HEK293 (cell line): Measurements from ENCODE around the gene ANAPC2.
A peak's percentile ranks its signal among the peaks of the same experiment; 100 is the strongest.

ENCODE experiments used
- CTCF ChIA-PET: fragments of 350-600 bp; formaldehyde crosslinking; extraction: SDS; loops from one replicate; lab custom pipeline; 2021; ENCODE audit warnings: antibody characterized with exemption; lab: Yijun Ruan, JAX
- POLR2A ChIA-PET: fragments of 300-600 bp; formaldehyde crosslinking; extraction: SDS; loops from one replicate; lab custom pipeline; 2020; ENCODE audit warnings: antibody characterized with exemption, inconsistent platforms; lab: Yijun Ruan, JAX
- H3K27ac ChIP-seq: fragments of 200-500 bp; sonication (Bioruptor generic); 2 replicates; pipeline ENCODE4 v1.5.1; 2014; ENCODE audit warnings: low read depth, low read length, control low read depth, inconsistent platforms; ENCODE audit errors: extremely low read depth
- H3K36me3 ChIP-seq, 2 experiments: fragments of 200-500 bp in 1 of 2; sonication (Bioruptor generic) in 1 of 2; 1 replicate in 1 of 2; 2 replicates in 1 of 2; pipeline ENCODE4 v1.5.1; 2014 to 2017; ENCODE audit warnings: inconsistent platforms in 2 of 2, low read length in 2 of 2; ENCODE audit not compliant: control insufficient read depth in 2 of 2, insufficient read depth in 1 of 2
- H3K4me1 ChIP-seq: fragments of 200-500 bp; sonication (Bioruptor generic); 2 replicates; pipeline ENCODE4 v1.5.1; 2014; ENCODE audit warnings: mild to moderate bottlenecking, low read length, inconsistent platforms; ENCODE audit not compliant: control insufficient read depth, insufficient read depth
- H3K4me3 ChIP-seq: 2 replicates; pipeline ENCODE4 v1.5.1; 2011; ENCODE audit warnings: low read depth, mild to moderate bottlenecking, control low read depth, low read length, moderate library complexity
- H3K9me3 ChIP-seq: fragments of 200-500 bp; sonication (Bioruptor generic); 2 replicates; pipeline ENCODE4 v1.5.1; 2014; ENCODE audit warnings: low read depth, low read length, inconsistent platforms; ENCODE audit not compliant: control insufficient read depth, insufficient read depth
- CTCF ChIP-seq: fragments of 450-650 bp; formaldehyde crosslinking; IDR thresholded peaks from 2 replicates; pipeline ENCODE4 v1.5.1; 2016; ENCODE audit warnings: missing biosample characterization, missing genetic modification characterization
- EGR2 ChIP-seq: fragments of 450-650 bp; formaldehyde crosslinking; IDR thresholded peaks from 2 replicates; pipeline ENCODE4 v1.5.1; 2016; ENCODE audit warnings: low read depth, missing biosample characterization, missing genetic modification characterization
- PRDM6 ChIP-seq: fragments of 450-650 bp; formaldehyde crosslinking; IDR thresholded peaks from 2 replicates; pipeline ENCODE4 v1.5.1; 2017; ENCODE audit warnings: missing biosample characterization, missing genetic modification characterization
- ZFHX2 ChIP-seq: fragments of 450-650 bp; formaldehyde crosslinking; conservative IDR thresholded peaks from 2 replicates; pipeline ENCODE4 v1.5.1; 2016; ENCODE audit warnings: missing biosample characterization, missing genetic modification characterization
- ZNF354C ChIP-seq: fragments of 450-650 bp; formaldehyde crosslinking; IDR thresholded peaks from 2 replicates; pipeline ENCODE4 v1.5.1; 2016; ENCODE audit warnings: missing biosample characterization, missing genetic modification characterization, low read depth, borderline replicate concordance
- ZNF416 ChIP-seq: fragments of 450-650 bp; formaldehyde crosslinking; IDR thresholded peaks from 2 replicates; pipeline ENCODE4 v1.5.1; 2016; ENCODE audit warnings: missing biosample characterization, missing genetic modification characterization
- ZNF473 ChIP-seq: fragments of 450-650 bp; formaldehyde crosslinking; IDR thresholded peaks from 2 replicates; pipeline ENCODE4 v1.5.1; 2017; ENCODE audit warnings: missing biosample characterization, missing genetic modification characterization
- ZNF561 ChIP-seq: fragments of 450-650 bp; IDR thresholded peaks from 2 replicates; pipeline ENCODE4 v1.5.1; 2018; ENCODE audit warnings: missing biosample characterization, missing genetic modification characterization, borderline replicate concordance
- ZNF621 ChIP-seq: fragments of 450-650 bp; formaldehyde crosslinking; IDR thresholded peaks from 2 replicates; pipeline ENCODE4 v1.5.1; 2017; ENCODE audit warnings: missing biosample characterization, missing genetic modification characterization
- ZNF624 ChIP-seq: fragments of 450-650 bp; formaldehyde crosslinking; IDR thresholded peaks from 2 replicates; pipeline ENCODE4 v1.5.1; 2017; ENCODE audit warnings: missing biosample characterization, missing genetic modification characterization
- ZNF626 ChIP-seq: fragments of 450-650 bp; sonication (Bioruptor Pico); formaldehyde crosslinking; IDR thresholded peaks from 2 replicates; pipeline ENCODE4 v1.5.1; 2018; ENCODE audit warnings: missing biosample characterization, missing genetic modification characterization, inconsistent platforms
- ZNF639 ChIP-seq: fragments of 450-650 bp; formaldehyde crosslinking; IDR thresholded peaks from 2 replicates; pipeline ENCODE4 v1.5.1; 2016; ENCODE audit warnings: missing biosample characterization, missing genetic modification characterization
- ZNF660 ChIP-seq: fragments of 450-650 bp; IDR thresholded peaks from 2 replicates; pipeline ENCODE4 v1.5.1; 2018; ENCODE audit warnings: missing biosample characterization, mild to moderate bottlenecking, missing genetic modification characterization
- ZNF76 ChIP-seq: fragments of 450-650 bp; formaldehyde crosslinking; IDR thresholded peaks from 2 replicates; pipeline ENCODE4; 2016; ENCODE audit warnings: low read depth, missing biosample characterization, missing genetic modification characterization, borderline replicate concordance
- ZNF785 ChIP-seq: fragments of 450-650 bp; formaldehyde crosslinking; IDR thresholded peaks from 2 replicates; pipeline ENCODE4 v1.5.1; 2016; ENCODE audit warnings: missing biosample characterization, missing genetic modification characterization

The ANAPC2 gene

GRCh38 chr9:137217276-137218211 lies 29.2 kb upstream of the ANAPC2 start (continued):
- TF ChIP-seq ZNF416 (tag by site-specific recombination) (no peak), ZNF639 (tag by site-specific recombination) (no peak), ZNF624 (tag by site-specific recombination) (no peak), ZNF660 (tag by site-specific recombination) (0 out of 2 replicates have a peak, but pooled peaks have one; percentile 10), ZNF76 (tag by site-specific recombination) (no peak), ZNF626 (tag by site-specific recombination) (no peak), ZNF354C (tag by site-specific recombination) (no peak), ZNF561 (tag by site-specific recombination) (no peak), ZNF621 (tag by site-specific recombination) (no peak), PRDM6 (tag by site-specific recombination) (no peak), ZNF785 (no peak), CTCF (tag by site-specific recombination) (peak; percentile 59)

GRCh38 chr9:137216188-137216965 lies 28.0 kb upstream of the ANAPC2 start:
- no peak overlapping the region for H3K4me3 ChIP-seq
- CTCF ChIA-PET, result interaction anchor here (1.0 to 1.4 kb wide), 3 partner anchors 8 to 35 kb away, joined by 3 read pairs; no protein-coding TSS in a partner anchor
- no peaks in the 10 kb centered on the region for H3K4me1 ChIP-seq
- POLR2A ChIA-PET, result interaction anchor here (0.6 to 17.2 kb wide), 7 partner anchors 6 to 96 kb away, joined by 3 to 304 read pairs (median 8); partner anchors contain the start of genes CYSRT1, NDOR1, RNF208 and RNF224
- H3K36me3 ChIP-seq, result peaks cover 0 to 81% of the 10 kb centered on the region in 2 experiments; a peak in 1 of 3 replicates
- H3K27ac ChIP-seq, result no peak overlapping the region
- TF ChIP-seq EGR2 (tag by site-specific recombination) (peak; percentile 51), ZNF473 (tag by site-specific recombination) (no peak), ZFHX2 (peak; percentile 46)
- TF ChIP-seq, all 188 proteins: peak for 2
- no peaks in the 10 kb centered on the region for H3K9me3 ChIP-seq
